Adrenal gland (tissue), 12 donors: Measurements from ENCODE around the gene SIVA1. TPM values are rescaled to one million over a fixed set of nuclear protein-coding genes. Genes with fewer than 3 reads are reported as not detected.
A peak's percentile ranks its signal among the peaks of the same experiment; 100 is the strongest.

Experiments
- DNase-seq, 7 donors: peaks; one replicate each; pipeline ENCODE4 v3.0.0-alpha.2; 2019 to 2020
- H3K27ac ChIP-seq, 5 donors: fragments of 200-600 bp; sonication (generic) in 4 of 5; 1 replicate in 3 of 5; 2 replicates in 2 of 5; pipeline versions ENCODE4 v1.5.1 to v1.8.0; 2016 to 2020; ENCODE audit warnings: mild to moderate bottlenecking in 1 of 5
- H3K27me3 ChIP-seq: fragments of 200-600 bp; 2 replicates; pipeline ENCODE4 v1.8.0; 2021
- H3K36me3 ChIP-seq, 2 donors: fragments of 200-600 bp; replicated peaks in 1 of 2; 1 replicate in 1 of 2; 2 replicates in 1 of 2; pipeline versions ENCODE4 v1.5.1 to v1.8.0; 2018 to 2022
- H3K4me1 ChIP-seq, 2 donors: fragments of 200-600 bp; replicated peaks in 1 of 2; 1 replicate in 1 of 2; 2 replicates in 1 of 2; pipeline versions ENCODE4 v1.5.1 to v1.8.0; 2018 to 2021
- H3K4me3 ChIP-seq, 4 donors: fragments of 200-600 bp; sonication (generic) in 3 of 4; one replicate each; pipeline ENCODE4 v1.5.1; 2016 to 2018
- H3K9me3 ChIP-seq, 3 donors: fragments of 200-600 bp; sonication (generic) in 1 of 3; replicated peaks in 1 of 3; 1 replicate in 2 of 3; 2 replicates in 1 of 3; pipeline versions ENCODE4 v1.5.1 to v1.8.0; 2016 to 2021
- CTCF ChIP-seq, 6 experiments: fragments of 450-650 bp in 4 of 6; fragments of 200-600 bp in 2 of 6; sonication (generic) in 1 of 6; IDR thresholded peaks; 1 replicate in 5 of 6; 2 replicates in 1 of 6; pipeline versions ENCODE4 v1.5.1 to v1.8.0; 2016 to 2021; ENCODE audit warnings: antibody characterized with exemption in 6 of 6, mild to moderate bottlenecking in 2 of 6, moderate library complexity in 1 of 6
- POLR2A ChIP-seq, 2 donors: fragments of 450-650 bp; IDR thresholded peaks; one replicate each; pipeline ENCODE4 v1.6.1; 2017; ENCODE audit warnings: antibody characterized with exemption in 2 of 2, mild to moderate bottlenecking in 2 of 2, moderate library complexity in 1 of 2
- WGBS, 4 donors: extraction: QIAGEN DNeasy Blood & Tissue Kit in 2 of 4; methylation state at CpG; one replicate each; pipeline versions ENCODE4 v1.1.5 to v1.1.7; 2013 to 2017; 5-methylcytosine and 5-hydroxymethylcytosine counted together
- intact Hi-C, 2 donors: fragments of 100-400 bp; cut with DNase I; formaldehyde crosslinking; loops; one replicate each; pipeline versions ENCODE4 v1.14.1 to v1.15.0; 2022 to 2023
- polyA plus RNA-seq, 3 donors: library from polyadenylated mRNA; stranded (reverse); fragments of 200-250 nt in 2 of 3; fragments of 350-450 nt in 1 of 3; fragmentation: Illumina TruSeq in 1 of 3; extraction: RNeasy Lipid Tissue Mini Kit (QIAGEN cat#74804) in 1 of 3; gene quantifications; one replicate each; pipeline ENCODE4 v1.2.3, GENCODE V29; 2013 to 2014
- total RNA-seq, 9 donors: library from RNA; depleted of rRNA in 4 of 9; stranded (reverse); fragments of >200 nt in 4 of 9; fragments of 120-200 nt in 1 of 9; fragmentation: NEBNext Ultra II Directional in 1 of 9; extraction: Animal tissue kit (Norgen Biotek cat#: 25700) in 1 of 9; gene quantifications; one replicate each; pipeline versions ENCODE4 v1.1.0 to v1.2.4, GENCODE V29; 2013 to 2023
- donor health status: healthy with polysubstance abuse.
- donor health status: Bipolar disorder and iron deficiency.
- donor health status: DM: yes; HTN: yes; CAD: no.
- donor health status: DM: no; HTN: no; CAD: no.
- donor health status: DM: no; HTN: no; CAD: no.
- donor health status: DM: yes; HTN: yes; CAD: no.

SIVA1 gene
- total and polyA plus RNA-seq, 12 donors = 2.0 to 294 (median 83.2) TPM

DNA sequence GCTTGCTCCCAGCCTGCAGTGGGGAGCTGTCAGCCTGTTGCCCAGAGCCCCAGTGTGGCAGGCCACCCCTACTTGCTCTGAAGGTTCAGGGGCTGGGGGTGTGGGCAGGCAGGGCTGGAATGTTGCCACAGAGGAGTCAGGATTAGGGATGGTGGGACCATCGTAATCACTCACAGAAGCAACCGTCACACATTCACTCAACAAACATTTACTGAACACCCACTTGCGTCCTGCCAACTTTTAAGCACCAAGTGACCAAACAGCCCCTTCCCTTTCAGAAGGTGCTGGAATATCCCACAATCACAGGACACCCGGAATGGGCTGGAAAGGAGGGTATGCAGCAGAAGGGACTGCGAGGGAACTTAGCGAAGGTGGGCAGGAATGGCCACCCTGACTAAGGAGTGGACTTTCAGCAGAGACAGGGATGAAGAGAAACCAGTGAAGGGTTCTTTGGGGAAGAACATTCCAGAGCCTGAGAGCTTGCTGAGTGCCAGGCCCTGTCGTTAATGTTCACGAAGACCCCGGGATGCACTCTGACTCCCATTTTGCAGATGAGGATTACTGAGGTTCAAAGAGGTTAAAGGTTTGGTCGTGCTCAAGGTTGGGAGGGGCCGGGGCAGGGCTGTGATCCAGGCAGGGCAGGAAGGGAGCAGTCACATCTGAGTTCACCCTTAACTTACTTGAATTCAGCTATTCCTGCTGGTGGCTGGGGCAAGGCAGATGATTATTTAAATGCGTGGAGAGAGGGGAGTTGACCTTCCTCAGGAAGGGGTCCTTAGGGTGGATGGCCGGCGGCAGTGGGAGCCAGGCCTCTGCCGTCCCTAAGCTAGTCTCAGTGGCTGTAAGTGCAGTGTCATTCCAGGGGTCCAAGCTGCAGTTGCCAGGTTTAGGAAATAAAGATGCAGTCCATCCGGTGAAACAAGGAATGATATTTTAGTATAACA, 45.6 kb downstream of the SIVA1 start:
- Histone ChIP-seq H3K4me1 (peaks cover 26 to 41% of the 10 kb centered on the region in 2 donors), H3K9me3 (no peaks in the 10 kb centered on the region), H3K27me3 (no peaks in the 10 kb centered on the region), H3K27ac (peak overlapping the region in 4 of 5 donors; percentile 80 to 97 (median 94)), H3K4me3 (no peak overlapping the region), H3K36me3 (no peaks in the 10 kb centered on the region)
- WGBS, 4 donors = 74 to 80% (median 77%) methylated on average over 15 to 16 of the region's 16 CpGs
- TF ChIP-seq POLR2A (IDR thresholded peaks at IDR 0.05) (no peak), CTCF (IDR thresholded peaks at IDR 0.05) (no peak)
- DNase-seq = no peak
- intact Hi-C loops = no loop called here

- Histone ChIP-seq H3K27ac (peak overlapping the region; percentile 55 to 97 (median 91)), H3K9me3 (no peaks in the 10 kb centered on the region), H3K27me3 (no peaks in the 10 kb centered on the region), H3K4me3 (peak overlapping the region in 1 of 4 donors; percentile 91), H3K36me3 (no peaks in the 10 kb centered on the region), H3K4me1 (peaks cover 17 to 33% of the 10 kb centered on the region in 2 donors)
- TF ChIP-seq POLR2A (IDR thresholded peaks at IDR 0.05) = no peak
- TF ChIP-seq CTCF (IDR thresholded peaks at IDR 0.05) = peak in 1 of 6 experiments; percentile 6
- intact Hi-C loops = no loop called here
- DNase-seq = peak in 3 of 7 donors; percentile 58 to 67 (median 60)
- 42 to 55% (median 45%) methylated on average over 20 to 21 of the region's 21 CpGs for WGBS, 4 donors
Measured at GRCh38 chr14:104799244-104800014, 46.5 kb downstream of the SIVA1 start.

GRCh38 chr14:104800015-104800770, 47.2 kb downstream of the SIVA1 start:
- Histone ChIP-seq H3K27me3 (no peaks in the 10 kb centered on the region), H3K9me3 (no peaks in the 10 kb centered on the region), H3K36me3 (no peaks in the 10 kb centered on the region), H3K4me3 (peak overlapping the region in 2 of 4 donors; percentile 45 to 91), H3K4me1 (peaks cover 16 to 33% of the 10 kb centered on the region in 2 donors), H3K27ac (peak overlapping the region; percentile 55 to 97 (median 91))
- peak; percentile 82 to 91 (median 85) for DNase-seq
- intact Hi-C loops = no loop called here
- peak in 5 of 6 experiments; percentile 14 to 43 (median 34) for TF ChIP-seq CTCF (IDR thresholded peaks at IDR 0.05)
- no peak for TF ChIP-seq POLR2A (IDR thresholded peaks at IDR 0.05)
- WGBS, 4 donors = 2 to 18% (median 2%) methylated on average over 3 to 80 of the region's 83 CpGs
